Spleen (tissue), 7 donors: ENCODE measurements around the gene CDON.

Experiments used
- CTCF ChIP-seq, 11 experiments: fragments of 200-600 bp in 7 of 11; fragments of 450-650 bp in 4 of 11; sonication (generic) in 4 of 11; IDR thresholded peaks in 8 of 11; conservative IDR thresholded peaks in 3 of 11; 1 replicate in 7 of 11; 2 replicates in 4 of 11; pipeline versions ENCODE4 v1.4.0 to v1.8.0; 2016 to 2021; ENCODE audit warnings: antibody characterized with exemption in 11 of 11, inconsistent platforms in 4 of 11, mild to moderate bottlenecking in 1 of 11
- POLR2A ChIP-seq, 3 donors: fragments of 450-650 bp; IDR thresholded peaks; one replicate each; pipeline ENCODE4 v1.5.1; 2017; ENCODE audit warnings: antibody characterized with exemption in 3 of 3, mild to moderate bottlenecking in 1 of 3
- POLR2AphosphoS5 ChIP-seq, 3 donors: sonication (generic); formaldehyde crosslinking; IDR thresholded peaks; one replicate each; pipeline ENCODE4 v1.5.1; 2017; ENCODE audit warnings: antibody characterized with exemption in 3 of 3
- donor health status: DM: no; HTN: no; CAD: no; lungs with moderate emphysema.
- donor health status: DM: no; HTN: no; CAD: no.
- donor health status: DM: no; HTN: no; CAD: no.

GRCh38 chr11:125954945-125955640, 107.6 kb downstream of the CDON start:
- TF ChIP-seq CTCF (IDR thresholded peaks at IDR 0.05 in 8 of 11, conservative IDR thresholded peaks at IDR 0.05 in 3 of 11) = no peak
- TF ChIP-seq POLR2AphosphoS5 (IDR thresholded peaks at IDR 0.05) = no peak
- TF ChIP-seq POLR2A (IDR thresholded peaks at IDR 0.05) = no peak
